IPS-15b (cell line): ENCODE results near the gene COL4A3.
A peak's percentile ranks its signal among the peaks of the same experiment; 100 is the strongest.

Experiments
- H3K27me3 ChIP-seq: one replicate; pipeline ENCODE4 v1.6.1; 2013; ENCODE audit warnings: low read length; ENCODE audit not compliant: control insufficient read depth, insufficient read depth
- H3K36me3 ChIP-seq: one replicate; pipeline ENCODE4 v1.6.1; 2013; ENCODE audit warnings: low read length; ENCODE audit not compliant: control insufficient read depth, insufficient read depth
- H3K4me1 ChIP-seq: one replicate; pipeline ENCODE4 v1.6.1; 2013; ENCODE audit warnings: mild to moderate bottlenecking, low read length; ENCODE audit not compliant: control insufficient read depth, insufficient read depth
- H3K4me3 ChIP-seq: one replicate; pipeline ENCODE4 v1.5.1; 2013; ENCODE audit warnings: low read depth, low read length
- H3K9ac ChIP-seq: one replicate; pipeline ENCODE4 v1.6.1; 2013; ENCODE audit warnings: low read depth, mild to moderate bottlenecking, low read length
- H3K9me3 ChIP-seq: one replicate; pipeline ENCODE4 v1.6.1; 2013; ENCODE audit warnings: mild to moderate bottlenecking, low read length; ENCODE audit not compliant: control insufficient read depth, insufficient read depth

COL4A3 gene

GRCh38 chr2:227163998-227164762, at the start of gene COL4A3, which contains the start of gene COL4A4:
TSS of gene COL4A3 (plus strand) at chr2:227164624. CDS start at chr2:227164727, 103 bp downstream.
TSS of gene COL4A4 (minus strand) at chr2:227164205. CDS start at chr2:227147483, 16,722 bp downstream.
- Histone ChIP-seq H3K4me3 (peak within 1 kb of the TSS; percentile 59), H3K36me3 (no peaks in the 10 kb centered on the region), H3K9me3 (no peaks in the 10 kb centered on the region), H3K4me1 (no peaks in the 10 kb centered on the region), H3K9ac (no peak within 1 kb of the TSS), H3K27me3 (peaks cover 52% of the 10 kb centered on the region)

- no peaks in the 10 kb centered on the region for H3K9me3 ChIP-seq
- H3K9ac ChIP-seq: no peak overlapping the region
- no peaks in the 10 kb centered on the region for H3K4me1 ChIP-seq
- no peak overlapping the region for H3K4me3 ChIP-seq
- no peaks in the 10 kb centered on the region for H3K36me3 ChIP-seq
- H3K27me3 ChIP-seq: no peaks in the 10 kb centered on the region
Observed at GRCh38 chr2:227115761-227116160, 48.7 kb upstream of the COL4A3 start.

GRCh38 chr2:227117027-227117426, 47.4 kb upstream of the COL4A3 start:
- no peak overlapping the region for H3K4me3 ChIP-seq
- no peaks in the 10 kb centered on the region for H3K9me3 ChIP-seq
- no peak overlapping the region for H3K9ac ChIP-seq

GRCh38 chr2:227117852-227118251, 46.6 kb upstream of the COL4A3 start:
- Histone ChIP-seq H3K4me3 (no peak overlapping the region), H3K27me3 (no peaks in the 10 kb centered on the region), H3K36me3 (no peaks in the 10 kb centered on the region), H3K9ac (no peak overlapping the region), H3K9me3 (no peaks in the 10 kb centered on the region), H3K4me1 (no peaks in the 10 kb centered on the region)

More at GRCh38 chr2:227117027-227117426, 47.4 kb upstream of the COL4A3 start:
- H3K36me3 ChIP-seq: no peaks in the 10 kb centered on the region
- H3K4me1 ChIP-seq: no peaks in the 10 kb centered on the region
- H3K27me3 ChIP-seq: no peaks in the 10 kb centered on the region

GRCh38 chr2:227118353-227118752, 46.1 kb upstream of the COL4A3 start:
- Histone ChIP-seq H3K36me3 (no peaks in the 10 kb centered on the region), H3K4me3 (no peak overlapping the region), H3K9me3 (no peaks in the 10 kb centered on the region), H3K4me1 (no peaks in the 10 kb centered on the region), H3K9ac (no peak overlapping the region), H3K27me3 (no peaks in the 10 kb centered on the region)

- Histone ChIP-seq H3K36me3 (no peaks in the 10 kb centered on the region), H3K4me3 (no peak overlapping the region), H3K4me1 (no peaks in the 10 kb centered on the region), H3K9me3 (no peaks in the 10 kb centered on the region), H3K9ac (no peak overlapping the region), H3K27me3 (no peaks in the 10 kb centered on the region)
Observed at GRCh38 chr2:227123697-227124096, 40.7 kb upstream of the COL4A3 start.

- H3K27me3 ChIP-seq: no peaks in the 10 kb centered on the region
- H3K4me3 ChIP-seq: no peak overlapping the region
- H3K4me1 ChIP-seq: no peaks in the 10 kb centered on the region
- no peaks in the 10 kb centered on the region for H3K9me3 ChIP-seq
- H3K36me3 ChIP-seq: no peaks in the 10 kb centered on the region
- H3K9ac ChIP-seq: no peak overlapping the region
Observed at GRCh38 chr2:227124811-227125210, 39.6 kb upstream of the COL4A3 start.

GRCh38 chr2:227125506-227125905, 38.9 kb upstream of the COL4A3 start:
- Histone ChIP-seq H3K27me3 (no peaks in the 10 kb centered on the region), H3K9ac (no peak overlapping the region), H3K4me3 (no peak overlapping the region), H3K36me3 (no peaks in the 10 kb centered on the region), H3K4me1 (no peaks in the 10 kb centered on the region), H3K9me3 (no peaks in the 10 kb centered on the region)

- no peak overlapping the region for H3K4me3 ChIP-seq
- H3K27me3 ChIP-seq: no peaks in the 10 kb centered on the region
- H3K4me1 ChIP-seq: no peaks in the 10 kb centered on the region
- no peaks in the 10 kb centered on the region for H3K9me3 ChIP-seq
- no peaks in the 10 kb centered on the region for H3K36me3 ChIP-seq
- H3K9ac ChIP-seq: no peak overlapping the region
Observed at GRCh38 chr2:227127201-227127600, 37.2 kb upstream of the COL4A3 start.

- Histone ChIP-seq H3K4me3 (no peak overlapping the region), H3K27me3 (no peaks in the 10 kb centered on the region), H3K4me1 (no peaks in the 10 kb centered on the region), H3K9ac (no peak overlapping the region), H3K9me3 (no peaks in the 10 kb centered on the region), H3K36me3 (no peaks in the 10 kb centered on the region)
Observed at GRCh38 chr2:227130636-227131035, 33.8 kb upstream of the COL4A3 start.

GRCh38 chr2:227132986-227133385, 31.4 kb upstream of the COL4A3 start:
- H3K9me3 ChIP-seq: no peaks in the 10 kb centered on the region
- H3K4me3 ChIP-seq: no peak overlapping the region
- H3K9ac ChIP-seq: no peak overlapping the region
- H3K36me3 ChIP-seq: no peaks in the 10 kb centered on the region
- no peaks in the 10 kb centered on the region for H3K27me3 ChIP-seq
- no peaks in the 10 kb centered on the region for H3K4me1 ChIP-seq

GRCh38 chr2:227134591-227134990, 29.8 kb upstream of the COL4A3 start:
- Histone ChIP-seq H3K4me1 (no peaks in the 10 kb centered on the region), H3K9ac (no peak overlapping the region), H3K9me3 (no peaks in the 10 kb centered on the region), H3K27me3 (no peaks in the 10 kb centered on the region), H3K4me3 (no peak overlapping the region), H3K36me3 (no peaks in the 10 kb centered on the region)
